ENCODE data around the gene STARD13. TPM values are rescaled to one million over a fixed set of nuclear protein-coding genes. Genes with fewer than 3 reads are reported as not detected.

STARD13 gene
- total RNA-seq, 1 donor from 2014 or later: 8.9 TPM

- DNase-seq (ENCODE audit: low read depth): no peak
- TF ChIP-seq CTCF (conservative IDR thresholded peaks at IDR 0.05; ENCODE audit: low read depth, low read length): no peak
- H3K4me3 ChIP-seq (ENCODE audit: low read depth, low read length): no peak overlapping the region
Observed at GRCh38 chr13:33145667-33146066, 139.9 kb downstream of the STARD13 start.

GRCh38 chr13:33144358-33144784 lies 141.2 kb downstream of the STARD13 start:
- DNase-seq (ENCODE audit: low read depth): no peak
- no peak overlapping the region for H3K4me3 ChIP-seq (ENCODE audit: low read depth, low read length)
- no peak for TF ChIP-seq CTCF (conservative IDR thresholded peaks at IDR 0.05; ENCODE audit: low read depth, low read length)

- DNase-seq (ENCODE audit: low read depth): no peak
- no peak overlapping the region for H3K4me3 ChIP-seq (ENCODE audit: low read depth, low read length)
- TF ChIP-seq CTCF (conservative IDR thresholded peaks at IDR 0.05; ENCODE audit: low read depth, low read length): no peak
Observed at GRCh38 chr13:33139780-33140535, 145.6 kb downstream of the STARD13 start.

- no peak overlapping the region for H3K4me3 ChIP-seq (ENCODE audit: low read depth, low read length)
Observed at GRCh38 chr13:33139184-33139583, 146.4 kb downstream of the STARD13 start.

GRCh38 chr13:33138441-33138840 lies 147.1 kb downstream of the STARD13 start:
- no peak for TF ChIP-seq CTCF (conservative IDR thresholded peaks at IDR 0.05; ENCODE audit: low read depth, low read length)
- DNase-seq (ENCODE audit: low read depth): no peak
- no peak overlapping the region for H3K4me3 ChIP-seq (ENCODE audit: low read depth, low read length)

More at GRCh38 chr13:33139184-33139583, 146.4 kb downstream of the STARD13 start:
- DNase-seq (ENCODE audit: low read depth): no peak
- no peak for TF ChIP-seq CTCF (conservative IDR thresholded peaks at IDR 0.05; ENCODE audit: low read depth, low read length)

GRCh38 chr13:33137721-33138120 lies 147.8 kb downstream of the STARD13 start:
- no peak overlapping the region for H3K4me3 ChIP-seq (ENCODE audit: low read depth, low read length)
- no peak for DNase-seq (ENCODE audit: low read depth)
- no peak for TF ChIP-seq CTCF (conservative IDR thresholded peaks at IDR 0.05; ENCODE audit: low read depth, low read length)

GRCh38 chr13:33135097-33135496 lies 150.5 kb downstream of the STARD13 start:
- DNase-seq (ENCODE audit: low read depth): no peak
- no peak overlapping the region for H3K4me3 ChIP-seq (ENCODE audit: low read depth, low read length)
- no peak for TF ChIP-seq CTCF (conservative IDR thresholded peaks at IDR 0.05; ENCODE audit: low read depth, low read length)

Data from epithelial cell of proximal tubule (primary cell).